NCI-H2107 (cell line): ENCODE data around the gene RASAL1.
A peak's percentile ranks its signal among the peaks of the same experiment; 100 is the strongest.
"Not testable (repeated sequence)": the region's sequence is repeated elsewhere in the genome, so short reads cannot be mapped to it uniquely, and the experiment has no call there.

Experiments used
- DNase-seq: peaks from one replicate; lab custom pipeline; 2025; lab: John Stamatoyannopoulos, UW

RASAL1 gene

DNA sequence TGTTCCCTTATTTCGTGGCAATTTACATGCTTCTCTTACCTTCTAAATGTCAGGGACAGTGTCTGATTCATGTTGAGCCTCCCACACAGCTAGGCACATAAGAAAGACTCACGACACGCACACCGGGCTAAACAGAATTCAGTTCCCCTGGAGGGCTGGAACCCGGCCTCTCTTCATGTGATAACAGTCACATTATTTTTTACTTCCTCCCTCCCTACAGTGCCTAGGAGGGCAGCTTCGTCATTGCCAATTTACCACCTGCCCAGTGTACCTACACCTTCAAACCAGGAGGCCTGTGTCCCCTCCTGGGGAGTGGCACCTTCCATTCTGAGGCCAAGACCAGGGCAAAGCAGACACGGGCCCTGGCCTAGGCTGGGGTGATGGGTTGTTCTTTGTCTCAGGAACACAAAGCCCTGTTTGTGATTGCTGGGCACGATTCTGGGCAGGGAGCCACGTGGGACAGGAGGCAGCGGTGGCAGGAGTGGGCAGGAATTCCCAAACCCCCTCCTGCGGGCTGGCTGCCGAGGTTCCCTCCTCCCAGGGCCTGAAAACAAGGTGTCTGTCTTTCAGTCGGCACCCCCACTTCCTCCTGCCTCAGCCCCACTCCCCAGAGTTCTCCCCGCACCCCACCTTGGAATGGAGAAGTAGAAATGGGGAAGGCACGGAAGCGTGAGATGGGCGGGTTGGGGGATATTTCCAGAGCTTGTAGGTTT lies 6.8 kb upstream of the RASAL1 start:
- no peak for DNase-seq

DNA sequence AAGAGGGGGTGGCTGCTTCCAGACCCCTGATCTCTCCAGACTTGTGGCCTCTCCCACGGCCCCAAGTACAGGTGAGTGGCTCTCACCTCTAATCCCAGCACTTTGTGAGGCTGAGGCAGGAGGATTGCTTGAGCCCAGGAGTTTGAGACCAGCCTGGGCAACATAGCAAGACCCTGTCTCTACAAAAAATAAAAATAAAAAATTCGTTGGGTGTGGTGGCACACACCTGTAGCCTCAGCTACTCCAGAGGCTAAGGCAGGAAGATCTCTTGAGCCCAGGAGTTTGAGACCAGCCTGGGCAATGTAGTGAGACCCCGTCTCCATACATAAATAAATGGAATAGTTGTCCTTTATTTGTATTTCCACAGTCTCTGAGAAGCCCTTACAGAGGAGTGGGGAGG lies 6.2 kb upstream of the RASAL1 start:
- DNase-seq, result not testable (repeated sequence)

DNA sequence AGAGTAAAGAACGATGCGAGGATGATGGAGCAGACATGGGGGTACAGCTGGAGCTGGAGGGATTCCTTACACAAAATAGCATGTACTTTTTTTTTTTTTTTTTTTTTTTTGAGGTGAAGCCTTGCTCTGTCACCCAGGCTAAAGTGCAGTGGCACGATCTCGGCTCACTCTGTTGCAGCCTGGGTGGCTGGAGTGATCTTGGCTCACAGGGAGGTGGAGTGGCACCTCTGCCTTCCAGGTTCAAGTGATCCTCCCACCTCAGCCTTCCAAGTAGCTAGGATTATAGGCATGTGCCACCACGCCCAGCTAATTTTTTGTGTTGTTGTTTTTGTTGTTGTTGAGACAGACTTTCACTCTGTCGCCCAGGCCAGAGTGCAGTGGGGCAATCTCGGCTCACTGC lies 5.1 kb upstream of the RASAL1 start:
- no peak for DNase-seq

DNA sequence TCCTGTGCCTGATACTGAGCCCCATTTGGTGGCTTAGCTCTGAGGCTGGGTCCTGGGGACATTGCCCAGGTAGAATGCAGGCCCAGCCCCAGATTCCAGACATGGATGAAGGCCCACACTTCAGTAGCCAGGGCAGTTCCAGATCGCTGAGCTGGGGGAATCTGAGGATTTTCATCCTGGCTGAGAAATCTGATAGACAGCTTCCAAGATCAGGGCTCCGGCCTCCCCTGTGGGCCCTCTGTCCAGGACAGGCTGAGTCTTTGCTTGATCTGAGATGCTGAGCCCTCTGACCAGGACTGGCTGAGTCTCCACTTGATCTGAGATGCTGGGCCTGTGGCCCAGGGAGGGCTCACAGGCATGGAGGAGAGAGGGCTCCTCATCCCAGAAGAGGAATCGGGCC lies 3.3 kb upstream of the RASAL1 start:
- DNase-seq, result no peak

DNA sequence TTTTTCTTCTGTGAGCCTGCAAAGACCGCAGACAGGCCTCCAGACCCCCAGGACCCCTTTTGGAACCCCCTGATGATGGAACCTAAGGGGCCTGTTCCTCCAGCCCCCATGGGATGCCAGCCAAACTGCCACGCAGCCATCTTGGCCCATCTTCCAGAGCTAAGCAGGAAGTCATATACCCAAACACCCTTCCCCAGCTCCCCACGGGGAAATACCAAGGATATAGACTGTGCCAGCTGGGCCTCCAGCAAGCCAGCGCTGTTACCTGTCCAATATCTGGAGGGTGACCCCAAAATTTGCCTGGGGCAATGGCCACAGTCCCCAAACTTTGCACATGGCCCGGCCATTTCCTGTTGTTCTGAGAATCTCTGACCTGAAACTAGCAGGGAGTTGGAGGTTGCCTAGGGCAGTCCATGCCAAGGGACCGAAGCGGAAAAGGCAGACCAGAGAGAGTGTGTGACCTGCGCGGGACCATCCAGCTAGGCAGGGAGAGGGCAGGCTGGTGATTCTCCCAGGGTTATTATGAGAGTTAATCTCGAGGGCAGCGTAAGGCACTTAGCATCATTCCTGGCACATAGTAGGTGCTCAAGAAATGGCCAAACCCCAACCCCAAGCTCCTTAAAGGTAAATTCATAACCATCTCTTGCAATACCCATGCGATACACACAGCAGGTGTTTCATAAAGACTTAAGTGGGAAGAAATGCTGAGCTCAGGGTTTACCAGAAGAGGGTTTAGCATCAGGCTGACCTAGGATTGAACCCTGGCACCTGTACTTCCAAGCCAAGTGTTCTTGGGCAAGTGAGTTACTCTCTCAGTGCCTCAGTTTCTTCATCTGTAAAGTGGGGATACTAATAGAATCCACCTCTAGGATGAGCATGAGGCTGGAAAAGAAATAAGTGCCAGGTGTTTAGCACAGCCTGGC lies 2.6 kb upstream of the RASAL1 start:
- DNase-seq, result no peak

DNA sequence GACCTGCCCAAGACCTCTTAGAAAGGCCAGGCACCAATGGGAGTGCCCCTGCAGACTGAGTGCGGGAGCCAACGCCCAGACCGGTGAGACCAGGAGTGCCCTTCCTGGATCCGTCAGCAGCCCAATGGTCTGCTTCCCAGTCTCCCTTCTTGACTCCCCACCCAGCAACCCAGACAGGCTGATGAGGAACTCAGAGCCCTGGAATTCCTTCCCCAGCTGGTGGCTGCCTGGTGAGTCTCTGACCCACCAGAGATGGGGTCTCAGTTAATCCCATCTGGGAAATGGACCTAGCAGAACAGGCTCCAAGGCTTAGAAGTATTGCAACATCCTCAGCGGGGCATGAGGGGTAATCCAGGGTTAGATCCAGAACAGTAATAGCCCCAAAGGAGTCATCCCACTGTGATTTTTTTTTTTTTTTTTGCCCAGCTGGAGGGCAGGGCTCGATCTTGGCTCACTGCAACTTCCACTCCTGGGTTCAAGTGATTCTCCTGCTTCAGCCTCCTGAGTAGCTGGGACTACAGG lies 1.5 kb upstream of the RASAL1 start:
- DNase-seq, result no peak

DNA sequence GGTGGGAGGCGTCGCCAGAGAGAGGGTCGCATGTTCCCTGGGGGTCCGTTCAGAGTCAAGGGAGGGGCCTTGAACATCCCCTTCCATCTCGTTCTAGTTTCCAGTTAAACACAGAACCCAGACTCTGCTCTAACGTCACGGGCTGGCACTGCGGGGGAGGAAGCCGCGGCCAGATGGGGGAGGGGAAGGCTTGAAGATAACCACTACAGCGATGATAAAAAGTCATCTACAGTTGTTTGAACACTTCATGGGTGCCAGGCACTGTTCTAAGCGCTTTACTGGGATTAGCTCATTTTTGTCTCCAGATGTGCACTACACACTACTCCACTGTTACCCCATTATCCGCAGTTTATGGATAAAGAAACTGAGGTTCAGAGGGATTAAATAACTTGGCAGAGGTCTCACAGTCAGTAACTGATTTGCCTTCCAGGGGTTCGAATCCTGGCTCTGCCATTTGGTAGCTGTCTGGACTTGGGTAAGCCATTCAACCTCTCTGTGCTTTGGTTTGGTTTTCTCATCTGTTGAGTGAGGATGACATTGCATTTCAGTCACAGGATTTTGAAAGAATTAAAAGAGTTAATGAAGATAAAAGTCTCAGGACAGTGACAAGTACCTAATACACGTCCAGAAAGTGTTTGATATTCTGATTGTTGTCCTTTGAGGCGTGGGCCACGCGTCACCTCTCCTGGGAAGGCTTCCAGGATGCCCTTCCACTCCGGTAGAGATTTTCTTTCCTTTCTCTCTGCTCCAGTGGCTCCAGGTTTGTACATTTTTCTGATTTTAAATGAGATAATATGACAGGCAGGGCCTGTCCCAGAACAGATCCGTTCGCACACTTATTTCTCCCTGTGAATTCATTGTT lies 798 bp upstream of the RASAL1 start:
- no peak for DNase-seq

DNA sequence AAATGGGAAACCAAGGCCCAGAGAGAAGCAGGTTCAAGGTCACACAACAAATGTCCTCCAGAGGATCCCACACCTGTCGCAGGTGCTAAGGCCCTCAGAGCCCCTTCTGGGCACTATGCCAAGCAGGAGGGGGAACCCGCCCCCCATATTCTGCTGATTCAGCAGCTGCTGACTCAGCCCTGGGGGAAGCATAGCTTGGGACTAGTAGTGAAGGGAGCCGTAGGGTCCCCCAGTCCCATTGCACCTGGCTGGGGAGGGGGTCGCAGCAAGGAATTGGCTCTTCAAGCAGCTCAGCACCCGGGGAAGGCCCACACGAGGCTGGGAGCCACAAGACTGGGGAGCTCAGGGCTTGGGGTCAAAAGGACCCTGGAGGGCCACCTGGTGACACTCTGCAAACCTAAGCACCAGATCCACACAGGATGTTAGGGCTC lies 1.0 kb downstream of the RASAL1 start:
- no peak for DNase-seq

DNA sequence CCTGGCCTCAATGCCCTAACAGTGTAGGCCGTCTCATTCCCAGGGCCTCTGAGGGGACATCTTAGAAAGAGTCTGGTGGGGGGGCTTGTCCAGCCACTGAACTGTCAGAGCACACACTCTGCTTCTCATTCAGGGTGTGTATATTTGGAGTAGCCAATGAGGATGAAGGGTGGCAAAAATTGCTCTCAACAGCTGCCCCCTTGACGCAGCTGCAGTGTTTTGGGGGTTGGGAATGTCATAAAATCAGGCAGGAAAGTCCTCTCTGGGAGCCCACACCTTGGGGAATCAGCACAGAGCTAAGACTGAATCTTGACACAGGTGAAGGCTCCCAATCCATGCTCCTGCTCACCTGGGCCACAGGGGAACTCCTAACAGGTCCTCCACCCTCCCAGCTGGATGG lies 1.5 kb downstream of the RASAL1 start:
- DNase-seq, result no peak

DNA sequence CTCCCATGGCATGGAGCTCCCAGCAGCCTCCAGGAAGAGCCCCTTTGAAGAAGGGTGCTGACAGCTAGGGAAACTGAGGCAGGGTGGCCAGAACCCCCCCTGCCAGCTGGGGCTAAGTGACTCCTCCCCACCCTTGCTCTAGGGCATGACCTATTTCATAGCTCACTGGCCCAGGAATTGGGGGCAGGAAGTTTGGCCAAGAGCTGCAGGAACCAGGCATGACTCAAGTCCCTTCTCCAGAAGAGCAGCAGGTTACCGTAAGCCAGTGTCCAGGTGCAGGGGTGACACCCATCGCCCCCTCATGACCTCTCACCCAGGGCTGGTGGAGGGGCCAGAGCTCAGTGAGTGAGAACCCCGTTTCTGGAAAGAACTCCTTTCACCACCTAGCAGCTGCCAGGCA lies 1.9 kb downstream of the RASAL1 start:
- DNase-seq, result no peak

DNA sequence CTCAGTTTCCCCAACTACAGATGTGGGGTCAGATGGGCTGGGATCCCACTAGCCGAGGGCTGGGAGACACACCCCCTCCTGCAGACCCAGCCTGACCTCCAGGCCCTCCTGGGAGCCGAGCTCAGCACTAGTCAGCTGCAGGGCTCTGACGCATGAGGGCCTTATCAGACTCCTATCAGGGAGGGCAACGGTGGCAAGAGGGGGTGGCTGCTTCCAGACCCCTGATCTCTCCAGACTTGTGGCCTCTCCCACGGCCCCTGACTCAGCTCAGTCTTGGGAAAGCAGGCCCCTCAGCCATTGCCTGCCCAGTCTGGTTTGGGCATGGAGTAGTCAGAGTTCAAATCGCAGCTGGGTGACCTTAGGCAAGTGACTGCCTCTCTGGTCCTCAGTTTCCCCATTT lies 2.5 kb downstream of the RASAL1 start:
- DNase-seq, result no peak

DNA sequence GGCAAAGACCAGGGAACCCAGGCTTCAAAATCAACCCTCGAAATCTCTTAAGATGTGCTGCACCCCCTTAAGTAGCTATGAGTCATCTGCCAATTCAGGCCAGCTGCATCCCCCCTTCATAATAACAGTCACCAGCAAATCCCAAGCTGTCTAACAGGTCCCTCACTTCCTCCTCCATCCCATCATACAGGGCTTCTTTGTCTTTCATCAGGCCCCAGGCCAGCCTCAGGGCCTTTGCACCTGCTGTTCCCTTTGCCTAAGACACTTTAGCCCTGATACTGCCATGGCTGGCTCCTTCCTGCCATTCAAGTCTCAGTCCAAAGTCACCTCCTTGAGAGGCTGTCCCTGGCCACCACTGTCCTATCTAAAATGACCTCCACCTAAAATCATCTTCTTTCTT lies 4.0 kb downstream of the RASAL1 start:
- no peak for DNase-seq

DNA sequence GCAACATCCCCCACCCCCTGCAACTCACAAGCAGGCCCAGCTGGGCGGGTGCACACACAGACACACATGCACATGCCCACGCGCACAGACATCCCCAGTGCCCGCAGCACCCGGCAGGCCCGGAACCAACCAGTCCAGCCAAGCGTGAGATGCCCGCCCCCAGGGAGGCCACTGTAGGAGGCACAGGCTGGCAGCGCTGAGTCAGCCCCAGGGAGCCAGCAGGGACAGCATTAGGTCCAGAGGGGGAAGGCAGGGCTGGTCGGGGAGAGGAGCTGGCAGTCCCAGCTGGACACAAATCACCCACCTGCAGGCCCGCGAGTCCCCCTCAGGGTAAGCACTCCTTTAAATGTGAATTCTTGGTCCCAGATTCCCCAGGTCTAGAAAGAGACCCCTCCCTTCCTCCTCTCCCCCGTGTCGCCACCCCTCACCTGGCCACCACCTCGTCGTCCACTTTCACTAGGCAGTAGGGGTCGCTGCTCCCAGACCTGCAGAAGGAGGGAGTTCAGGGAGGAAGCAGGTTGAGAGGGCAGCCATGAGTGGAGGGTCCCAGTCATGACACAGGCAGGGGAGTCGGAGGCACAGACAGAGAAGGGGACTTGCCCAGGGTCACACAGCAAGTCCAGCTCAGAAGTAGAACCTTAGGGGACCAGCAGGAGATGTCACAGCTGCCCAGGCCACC lies 5.0 kb downstream of the RASAL1 start:
- DNase-seq, result peak; percentile 36

DNA sequence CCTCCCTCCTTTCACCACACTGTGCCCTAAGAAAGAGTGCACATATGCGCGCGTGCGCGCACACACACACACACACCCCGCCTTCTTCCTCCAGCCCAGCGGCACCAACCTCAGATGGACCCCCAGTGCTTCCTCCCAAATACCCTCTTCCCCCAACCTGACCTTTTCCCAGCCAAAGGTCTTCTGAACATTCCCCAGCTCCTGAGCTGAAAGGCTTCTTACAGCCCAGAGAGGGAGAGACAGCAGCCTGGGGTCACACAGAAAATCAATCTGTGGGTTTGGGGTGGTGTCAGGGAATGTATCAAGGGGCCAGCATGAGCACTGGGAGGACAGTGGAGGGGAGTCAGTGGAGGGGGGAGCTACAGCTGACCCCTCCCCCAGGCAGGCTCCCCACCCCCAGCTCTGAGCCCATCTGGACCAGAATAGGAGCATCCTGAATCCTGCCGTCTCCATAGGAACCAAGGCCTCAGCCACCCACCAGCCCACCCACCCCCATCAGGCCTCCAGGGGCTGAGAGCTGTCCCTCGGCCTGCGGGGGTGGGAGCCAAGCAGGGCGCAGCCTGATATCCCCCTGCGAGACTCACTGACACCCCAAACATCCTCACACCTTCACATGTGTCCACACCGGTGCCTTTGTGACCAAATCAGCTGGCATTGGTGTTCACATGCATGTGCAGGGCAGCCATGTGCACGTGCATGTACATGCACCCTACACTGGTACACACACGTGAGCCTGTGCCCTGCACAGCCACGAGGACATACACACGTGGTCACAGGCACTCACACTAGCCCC lies 5.7 kb downstream of the RASAL1 start:
- no peak for DNase-seq

DNA sequence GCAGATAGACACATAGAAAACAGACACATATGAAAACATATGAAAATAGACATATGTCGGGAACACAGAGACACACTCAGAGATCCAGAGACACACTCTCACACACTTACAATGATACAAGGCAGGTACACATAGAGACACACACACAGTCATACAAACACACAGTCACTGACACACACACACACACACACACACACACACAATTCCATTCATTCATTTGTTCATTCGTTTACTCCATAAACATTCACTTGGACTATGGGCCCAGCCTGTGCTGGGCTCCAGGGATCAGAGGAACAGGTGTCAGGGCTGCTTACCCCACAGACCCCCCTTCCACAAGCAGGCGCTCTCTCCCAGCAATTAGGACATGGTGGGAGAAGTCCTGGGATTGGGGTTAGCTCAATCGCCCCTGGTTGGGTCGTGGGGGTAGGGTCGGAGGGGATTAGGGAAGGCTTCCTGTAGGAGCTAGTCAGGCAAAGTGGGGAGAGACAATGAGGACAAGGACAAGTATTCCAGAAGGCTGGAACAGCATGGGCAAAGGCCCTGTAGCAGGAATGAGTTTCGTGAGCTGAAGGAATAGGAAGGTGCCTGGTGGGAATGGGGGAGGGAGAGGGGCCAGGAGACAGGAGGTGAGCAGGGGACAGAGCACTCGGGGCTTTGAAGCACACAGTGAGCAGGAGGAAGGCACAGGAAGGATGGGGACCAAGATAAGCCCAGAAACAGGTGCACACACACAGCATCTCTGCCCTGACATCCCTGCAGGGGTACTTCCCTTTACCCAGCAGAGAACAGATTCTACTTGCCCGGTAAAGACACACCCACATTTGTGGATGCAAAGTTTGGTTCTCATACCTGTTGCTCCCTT lies 6.5 kb downstream of the RASAL1 start:
- DNase-seq, result no peak

DNA sequence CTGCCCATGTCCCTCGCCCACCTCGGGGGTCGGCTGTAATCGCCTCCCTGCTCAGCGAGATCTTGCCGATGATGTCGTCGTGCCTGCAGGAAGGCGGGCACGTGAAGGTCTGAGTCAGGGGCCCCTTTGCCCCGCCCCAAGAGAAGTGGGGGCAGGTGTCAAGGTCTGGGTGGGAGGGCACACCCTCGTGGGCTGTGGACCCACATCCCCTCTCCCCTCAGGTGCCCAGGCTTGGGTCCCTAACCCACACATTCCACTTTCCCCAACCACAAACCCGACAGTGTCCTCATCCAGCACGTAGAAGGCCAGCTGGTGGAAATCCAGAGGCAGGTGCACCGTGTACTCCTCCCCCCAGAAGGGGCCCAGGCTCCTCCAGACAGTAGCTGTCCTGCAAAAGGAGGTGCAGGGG lies 7.8 kb downstream of the RASAL1 start:
- no peak for DNase-seq

DNA sequence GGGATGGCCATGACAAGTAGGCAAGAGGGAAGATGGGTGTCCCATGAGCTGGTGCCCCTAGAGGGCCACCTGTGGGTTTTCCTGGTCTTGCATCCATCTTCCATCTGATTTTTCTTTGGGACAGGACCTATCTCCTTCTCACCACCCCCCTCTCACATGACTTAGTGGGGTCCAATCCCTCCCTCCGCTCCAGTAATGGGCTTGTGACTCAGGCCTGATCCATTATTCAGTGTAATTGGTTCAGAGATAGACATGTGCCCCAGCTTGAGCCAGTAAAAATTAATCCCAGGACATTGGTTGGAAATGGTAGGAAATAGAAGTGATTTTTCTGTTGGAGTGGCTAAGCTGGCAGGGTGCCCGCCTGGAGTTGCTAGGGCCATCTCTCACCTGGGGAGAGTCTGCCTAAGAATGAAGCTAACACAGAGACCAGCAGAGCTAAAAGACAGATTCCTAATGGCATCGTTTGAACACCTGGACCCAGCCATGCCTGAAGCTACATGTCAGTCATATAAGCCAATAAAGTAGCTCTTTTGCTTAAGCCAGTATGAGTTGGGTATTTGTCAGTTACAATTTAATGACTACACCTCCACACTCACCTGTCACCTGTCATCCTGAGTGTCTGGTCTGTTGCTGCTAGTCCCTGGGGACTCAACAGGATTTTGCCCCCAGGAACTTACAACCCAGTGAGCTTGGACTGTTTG lies 14.7 kb downstream of the RASAL1 start:
- no peak for DNase-seq

DNA sequence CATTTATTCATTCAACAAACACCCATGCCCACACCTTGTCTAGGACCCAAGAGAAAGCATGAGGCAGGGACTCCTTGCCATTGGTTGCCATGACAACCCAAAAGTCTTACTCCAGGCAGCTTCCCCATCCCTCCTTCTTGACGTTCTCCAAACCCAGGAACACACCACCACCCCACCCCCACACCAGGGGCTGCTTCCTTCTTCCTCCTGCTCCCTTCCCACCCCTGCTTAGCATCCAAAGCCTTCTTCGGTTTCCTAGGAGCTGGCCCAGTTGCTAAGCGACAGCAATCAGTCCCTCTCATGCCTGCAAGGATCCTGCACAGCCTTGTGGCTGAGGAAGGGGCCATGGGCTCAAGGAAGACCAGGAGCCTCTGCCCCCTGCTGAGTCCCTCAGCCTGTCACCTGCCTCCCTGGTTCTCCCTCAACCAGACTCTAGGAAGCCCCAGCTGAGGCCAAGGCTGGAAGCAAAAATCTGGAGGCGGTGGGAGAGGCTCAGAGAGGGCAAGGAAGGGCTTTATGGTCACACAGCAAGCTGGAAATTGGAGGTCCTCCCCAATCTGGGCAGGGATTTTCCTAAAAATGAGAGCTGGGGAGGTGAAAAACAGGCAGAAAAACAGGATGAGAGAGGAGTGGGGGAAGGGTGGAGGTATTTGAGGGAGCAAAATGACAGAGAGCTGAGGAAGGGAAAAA lies 15.4 kb downstream of the RASAL1 start:
- DNase-seq, result no peak

DNA sequence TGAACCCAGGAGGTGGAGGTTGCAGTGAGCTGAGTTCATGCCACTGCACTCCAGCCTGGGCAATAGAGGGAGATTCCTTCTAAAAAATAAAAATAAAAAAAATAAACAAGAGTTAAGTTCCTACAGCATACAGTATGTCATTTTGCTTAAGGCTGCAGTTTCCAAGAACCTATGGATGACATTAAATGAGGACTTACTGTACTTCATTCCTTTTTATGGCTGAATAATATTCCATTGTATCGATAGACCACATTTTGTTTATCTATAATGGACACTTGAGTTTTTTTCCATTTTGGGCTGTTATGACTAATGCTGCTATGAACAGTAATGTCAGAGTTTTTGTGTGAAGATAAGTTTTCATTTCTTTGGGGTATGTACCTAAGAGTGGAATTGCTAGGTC lies 17.4 kb downstream of the RASAL1 start:
- no peak for DNase-seq
